Endothelial cell of coronary artery (primary cell): Measurements from ENCODE around the gene GATAD1. TPM values are rescaled to one million over a fixed set of nuclear protein-coding genes. Genes with fewer than 3 reads are reported as not detected.

Source experiments
- total RNA-seq: library from RNA; depleted of rRNA; stranded (reverse); fragments of >200 nt; gene quantifications from 2 replicates; pipeline ENCODE4 v1.2.3, GENCODE V29; 2014

Gene GATAD1
- 10.3 and 18.0 TPM in 2 replicates for total RNA-seq

GRCh38 chr7:92447345-92448204 lies at the start of gene GATAD1:
Gene GATAD1 (plus strand): TSS chr7:92447482. CDS start chr7:92447730, 248 bp downstream.

GRCh38 chr7:92477681-92478080 lies 30.4 kb downstream of the GATAD1 start, which contains the start of gene ERVW-1:
Gene ERVW-1 (minus strand): TSS chr7:92477946. CDS start chr7:92470381, 7,565 bp downstream.

Other genes with a start within 250 kb of the GATAD1 start
- gene KRIT1, start 201.6 kb upstream of the GATAD1 start, total RNA-seq = 27.6 and 37.2 TPM in 2 replicates
- 30.3 and 40.2 TPM in 2 replicates for gene ANKIB1, start 201.5 kb upstream of the GATAD1 start, total RNA-seq
- not detected in 2 replicates for gene ERVW-1, start 30.5 kb downstream of the GATAD1 start, total RNA-seq
- gene PEX1, start 81.0 kb downstream of the GATAD1 start, total RNA-seq = 11.0 and 11.1 TPM in 2 replicates
- 9.8 and 9.9 TPM in 2 replicates for gene RBM48, start 81.3 kb downstream of the GATAD1 start, total RNA-seq
- 12.0 and 14.2 TPM in 2 replicates for gene FAM133B, start 142.9 kb downstream of the GATAD1 start, total RNA-seq